Panc1 (cell line): Measurements from ENCODE around the gene KIF17. TPM values are rescaled to one million over a fixed set of nuclear protein-coding genes. Genes with fewer than 3 reads are reported as not detected.
"Not testable (repeated sequence)": the region's sequence is repeated elsewhere in the genome, so short reads cannot be mapped to it uniquely, and the experiment has no call there.

Source experiments
- ATAC-seq: fragments of 200-7000 bp; cut with Tn5 transposase; 2 replicates; pipeline ENCODE4 v1.9.1; 2020; ENCODE audit warnings: mild to moderate bottlenecking, moderate library complexity
- BruUV-seq: library from RNA; stranded (reverse); fragments of 400-500 nt; replicated peaks from 2 replicates; lab custom pipeline; 2021; lab: Mats Ljungman, UMichigan
- CTCF ChIA-PET: fragments of 300-600 bp; sonication (Branson Sonifier 250); formaldehyde crosslinking; loops from one replicate; lab custom pipeline; 2022; ENCODE audit warnings: antibody characterized with exemption; lab: Charles Lee
- POLR2A ChIA-PET: fragments of 300-600 bp; sonication (Branson Sonifier 250); formaldehyde crosslinking; loops from one replicate; lab custom pipeline; 2022; ENCODE audit warnings: antibody characterized with exemption; lab: Charles Lee
- DNase-seq: peaks from one replicate; pipeline ENCODE4 v3.0.0-alpha.2; 2010; ENCODE audit warnings: low read depth, low spot score
- H3K27ac ChIP-seq: 2 replicates; pipeline ENCODE4 v1.5.1; 2011; ENCODE audit warnings: mild to moderate bottlenecking, low read length, inconsistent platforms
- H3K27me3 ChIP-seq: fragments of 200-500 bp; sonication (Bioruptor generic); 2 replicates; pipeline ENCODE4 v1.6.0; 2014; ENCODE audit warnings: low read length, inconsistent platforms; ENCODE audit not compliant: control insufficient read depth, insufficient read depth
- H3K36me3 ChIP-seq: fragments of 200-500 bp; sonication (Bioruptor generic); 2 replicates; pipeline ENCODE4 v1.5.1; 2014; ENCODE audit warnings: inconsistent platforms, mild to moderate bottlenecking, low read length, moderate library complexity; ENCODE audit not compliant: control insufficient read depth, insufficient read depth
- H3K4me1 ChIP-seq: 2 replicates; pipeline ENCODE4 v1.5.1; 2011; ENCODE audit warnings: inconsistent platforms, mild to moderate bottlenecking, low read length, moderate library complexity; ENCODE audit not compliant: control insufficient read depth, insufficient read depth
- H3K4me3 ChIP-seq, 2 experiments: 2 replicates each; pipeline ENCODE4 v1.5.1; 2011 to 2012; ENCODE audit warnings: low read depth in 2 of 2, low read length in 2 of 2, mild to moderate bottlenecking in 2 of 2, inconsistent platforms in 1 of 2, moderate library complexity in 1 of 2
- H3K9me3 ChIP-seq: fragments of 200-500 bp; sonication (Bioruptor generic); 2 replicates; pipeline ENCODE4 v1.5.1; 2014; ENCODE audit warnings: low read depth, mild to moderate bottlenecking, inconsistent platforms, low read length, moderate library complexity; ENCODE audit not compliant: control insufficient read depth, insufficient read depth
- CTCF ChIP-seq: fragments of 450-650 bp; IDR thresholded peaks from 2 replicates; pipeline ENCODE4 v1.5.1; 2017; ENCODE audit warnings: mild to moderate bottlenecking
- POLR2AphosphoS5 ChIP-seq: IDR thresholded peaks from 2 replicates; pipeline ENCODE4 v1.6.1; 2012; ENCODE audit warnings: mild to moderate bottlenecking, low read depth, low read length, moderate library complexity
- REST ChIP-seq, 2 experiments: IDR thresholded peaks; 2 replicates each; pipeline ENCODE4 v1.6.1; 2011 to 2012; ENCODE audit warnings: low read depth in 2 of 2, control low read depth in 1 of 2, low read length in 1 of 2, mild to moderate bottlenecking in 1 of 2, moderate library complexity in 1 of 2; ENCODE audit not compliant: insufficient read depth in 1 of 2
- SIN3A ChIP-seq: IDR thresholded peaks from 2 replicates; pipeline ENCODE4 v1.6.1; 2012; ENCODE audit warnings: low read depth, mild to moderate bottlenecking, low read length, moderate library complexity, borderline replicate concordance; ENCODE audit not compliant: insufficient read depth
- TCF7L2 ChIP-seq: IDR thresholded peaks from 2 replicates; pipeline ENCODE4 v1.6.1; 2011; ENCODE audit warnings: mild to moderate bottlenecking, low read depth, low read length, inconsistent platforms
- in situ Hi-C: cut with HindIII; loops from 2 replicates; pipeline ENCODE4 v1.10.0; 2016; ENCODE audit warnings: low sequenced_read_pairs, low pct_unique_long_range_greater_than_20kb
- intact Hi-C: fragments of 100-400 bp; cut with micrococcal nuclease; formaldehyde crosslinking; loops from one replicate; pipeline ENCODE4 v1.10.0; 2022; ENCODE audit not compliant: unreplicated experiment
- total RNA-seq: library from RNA; stranded (reverse); gene quantifications from one replicate; pipeline ENCODE4 v1.2.1, GENCODE V29; 2021; ENCODE audit not compliant: unreplicated experiment

KIF17 gene
- total RNA-seq, 1 experiment from 2014 or later: 3.9 TPM

GRCh38 chr1:20678599-20678998, 39.2 kb downstream of the KIF17 start:
- H3K36me3 ChIP-seq: no peaks in the 10 kb centered on the region
- H3K27me3 ChIP-seq: no peaks in the 10 kb centered on the region
- no TSS peak for BruUV-seq
- POLR2A ChIA-PET: no interaction called here
- DNase-seq (no peak), ATAC-seq (no peak)
- no peaks in the 10 kb centered on the region for H3K9me3 ChIP-seq
- TF ChIP-seq POLR2AphosphoS5 (no peak), REST (IDR thresholded peaks at IDR 0.05; ENCODE audit: insufficient read depth in 1 of 2, low read depth in 2 of 2, low read length in 1 of 2) (no peak), TCF7L2 (no peak), SIN3A (no peak), CTCF (no peak)
- no peaks in the 10 kb centered on the region for H3K4me1 ChIP-seq
- CTCF ChIA-PET: no interaction called here
- intact Hi-C loops: no loop called here
- in situ Hi-C loops: no loop called here
- H3K27ac ChIP-seq: no peak overlapping the region
- no peak overlapping the region for H3K4me3 ChIP-seq

GRCh38 chr1:20673626-20674025, 44.2 kb downstream of the KIF17 start:
- BruUV-seq, H3K27ac ChIP-seq, in situ Hi-C loops, H3K4me3 ChIP-seq, H3K4me1 ChIP-seq, H3K9me3 ChIP-seq, ATAC-seq, H3K27me3 ChIP-seq, DNase-seq, H3K36me3 ChIP-seq, POLR2A ChIA-PET, intact Hi-C loops: not testable (repeated sequence)
- CTCF ChIA-PET: interaction anchor here (0.7 kb wide), 1 partner anchor 9 kb away, joined by 8 read pairs; no protein-coding TSS in a partner anchor

- intact Hi-C loops: no loop called here
- no peak for DNase-seq
- POLR2A ChIA-PET: no interaction called here
- TF ChIP-seq POLR2AphosphoS5: no peak
- no peak for TF ChIP-seq TCF7L2
- TF ChIP-seq REST (IDR thresholded peaks at IDR 0.05; ENCODE audit: insufficient read depth in 1 of 2, low read depth in 2 of 2, low read length in 1 of 2): no peak
- no peak for TF ChIP-seq SIN3A
- TF ChIP-seq CTCF: no peak
- Histone ChIP-seq H3K9me3 (no peaks in the 10 kb centered on the region), H3K27me3 (no peaks in the 10 kb centered on the region), H3K36me3 (no peaks in the 10 kb centered on the region), H3K4me3 (no peak overlapping the region), H3K4me1 (no peaks in the 10 kb centered on the region), H3K27ac (no peak overlapping the region)
- no TSS peak for BruUV-seq
- in situ Hi-C loops: no loop called here
- ATAC-seq: no peak
- CTCF ChIA-PET: no interaction called here
These were observed 45.6 kb downstream of the KIF17 start for GRCh38 chr1:20672265-20672632.
